DMS 273 treated with DMSO at 0.1 percent for 48 hours (cell line): ENCODE data around the gene BTD.
A peak's percentile ranks its signal among the peaks of the same experiment; 100 is the strongest.
"Not testable (repeated sequence)": the region's sequence is repeated elsewhere in the genome, so short reads cannot be mapped to it uniquely, and the experiment has no call there.

ENCODE experiments used
- DNase-seq: peaks from one replicate; lab custom pipeline; 2025; lab: John Stamatoyannopoulos, UW

Gene BTD

GRCh38 chr3:15601399-15602145 lies at the start of gene BTD, which contains the start of gene HACL1:
Gene BTD, plus strand, starts transcription at chr3:15601745. Its CDS starts 33,695 bp downstream, at chr3:15635440.
Gene HACL1, minus strand, starts transcription at chr3:15601569. Its CDS starts 106 bp downstream, at chr3:15601463.
- no peak for DNase-seq

- no peak for DNase-seq
These were observed 49.6 kb upstream of the BTD start for GRCh38 chr3:15551902-15552301.

GRCh38 chr3:15553749-15554148 lies 47.8 kb upstream of the BTD start:
- DNase-seq = no peak

GRCh38 chr3:15556512-15556911 lies 45.0 kb upstream of the BTD start:
- no peak for DNase-seq

GRCh38 chr3:15557511-15557946 lies 44.0 kb upstream of the BTD start:
- peak; percentile 5 for DNase-seq

GRCh38 chr3:15558581-15558980 lies 43.0 kb upstream of the BTD start:
- DNase-seq = no peak

GRCh38 chr3:15562560-15562959 lies 39.0 kb upstream of the BTD start:
- no peak for DNase-seq

GRCh38 chr3:15563190-15563589 lies 38.4 kb upstream of the BTD start:
- no peak for DNase-seq

GRCh38 chr3:15572138-15572537 lies 29.4 kb upstream of the BTD start:
- no peak for DNase-seq

GRCh38 chr3:15575446-15575845 lies 26.1 kb upstream of the BTD start:
- DNase-seq = no peak

- DNase-seq = no peak
These were observed 25.1 kb upstream of the BTD start for GRCh38 chr3:15576475-15576874.

GRCh38 chr3:15578289-15578867 lies 23.2 kb upstream of the BTD start:
- no peak for DNase-seq

GRCh38 chr3:15579051-15579450 lies 22.5 kb upstream of the BTD start:
- DNase-seq = no peak

- no peak for DNase-seq
These were observed 19.8 kb upstream of the BTD start for GRCh38 chr3:15581471-15582394.

- no peak for DNase-seq
These were observed 16.3 kb upstream of the BTD start for GRCh38 chr3:15585111-15585845.

GRCh38 chr3:15591242-15591641 lies 10.3 kb upstream of the BTD start:
- DNase-seq = no peak

- no peak for DNase-seq
These were observed 9.6 kb upstream of the BTD start for GRCh38 chr3:15591928-15592327.

GRCh38 chr3:15592968-15593367 lies 8.6 kb upstream of the BTD start:
- DNase-seq = no peak

- no peak for DNase-seq
These were observed 5.6 kb upstream of the BTD start for GRCh38 chr3:15595955-15596354.

- DNase-seq = no peak
These were observed 523 bp upstream of the BTD start for GRCh38 chr3:15601046-15601398.

- no peak for DNase-seq
These were observed 596 bp downstream of the BTD start for GRCh38 chr3:15602146-15602536.

- not testable (repeated sequence) for DNase-seq
These were observed 1.3 kb downstream of the BTD start for GRCh38 chr3:15602816-15603215.
